Neuronal stem cell (in vitro differentiated cells): ENCODE results near the gene EPAS1.

Experiments used
- DNase-seq: peaks from one replicate; pipeline ENCODE4 v3.0.0-alpha.2; 2013; ENCODE audit warnings: low spot score
- H2AFZ ChIP-seq: one replicate; pipeline ENCODE4 v1.6.1; 2013; ENCODE audit warnings: mild to moderate bottlenecking, low read length, inconsistent platforms
- H2AK5ac ChIP-seq: 2 replicates; pipeline ENCODE4 v1.6.1; 2013; ENCODE audit warnings: low read depth, mild to moderate bottlenecking, inconsistent platforms, low read length, moderate library complexity, mixed read lengths
- H2BK120ac ChIP-seq: 2 replicates; pipeline ENCODE4 v1.6.1; 2013; ENCODE audit warnings: low read depth, mild to moderate bottlenecking, inconsistent platforms, low read length, moderate library complexity, mixed read lengths
- H2BK12ac ChIP-seq: one replicate; pipeline ENCODE4 v1.6.1; 2013; ENCODE audit warnings: low read length, inconsistent platforms
- H2BK15ac ChIP-seq: 2 replicates; pipeline ENCODE4 v1.6.1; 2013; ENCODE audit warnings: mild to moderate bottlenecking, low read length, inconsistent platforms, mixed read lengths
- H2BK5ac ChIP-seq: one replicate; pipeline ENCODE4 v1.6.1; 2013; ENCODE audit warnings: inconsistent platforms, mild to moderate bottlenecking, low read length, moderate library complexity
- H3K14ac ChIP-seq: one replicate; pipeline ENCODE4 v1.6.1; 2013; ENCODE audit warnings: low read length, inconsistent platforms
- H3K18ac ChIP-seq: 2 replicates; pipeline ENCODE4 v1.6.1; 2013; ENCODE audit warnings: low read length, inconsistent platforms
- H3K23ac ChIP-seq: 2 replicates; pipeline ENCODE4 v1.6.1; 2013; ENCODE audit warnings: low read depth, mild to moderate bottlenecking, mixed read lengths, low read length, inconsistent platforms; ENCODE audit not compliant: poor library complexity
- H3K27ac ChIP-seq: replicated peaks from 3 replicates; pipeline ENCODE4 v1.5.1; 2013; ENCODE audit warnings: low read length, inconsistent platforms
- H3K27me3 ChIP-seq, 3 experiments: 2 replicates each; pipeline ENCODE4 v1.6.1; 2013; ENCODE audit warnings: low read length in 3 of 3, mild to moderate bottlenecking in 2 of 3, inconsistent platforms in 1 of 3, low read depth in 1 of 3, mixed read lengths in 1 of 3, moderate library complexity in 1 of 3; ENCODE audit not compliant: control insufficient read depth in 3 of 3, insufficient read depth in 3 of 3
- H3K36me3 ChIP-seq, 2 donors: replicated peaks in 1 of 2; 2 replicates each; pipeline ENCODE4 v1.6.1; 2013; ENCODE audit warnings: low read length in 2 of 2; ENCODE audit not compliant: control insufficient read depth in 2 of 2, insufficient read depth in 2 of 2
- H3K4ac ChIP-seq: 2 replicates; pipeline ENCODE4 v1.6.1; 2013; ENCODE audit warnings: inconsistent platforms, mild to moderate bottlenecking, low read length, moderate library complexity
- H3K4me1 ChIP-seq, 2 donors: 1 replicate in 1 of 2; 2 replicates in 1 of 2; pipeline ENCODE4 v1.6.1; 2013; ENCODE audit warnings: low read length in 2 of 2, low read depth in 1 of 2; ENCODE audit not compliant: control insufficient read depth in 2 of 2, insufficient read depth in 1 of 2
- H3K4me2 ChIP-seq: one replicate; pipeline ENCODE4 v1.6.1; 2013; ENCODE audit warnings: mild to moderate bottlenecking, low read length, inconsistent platforms; ENCODE audit not compliant: insufficient read depth, poor library complexity, severe bottlenecking
- H3K4me3 ChIP-seq, 2 donors: 2 replicates each; pipeline ENCODE4 v1.5.1; 2013; ENCODE audit warnings: low read length in 2 of 2, mild to moderate bottlenecking in 2 of 2, inconsistent platforms in 1 of 2, moderate library complexity in 1 of 2
- H3K79me1 ChIP-seq: one replicate; pipeline ENCODE4 v1.6.1; 2013; ENCODE audit warnings: low read depth, mild to moderate bottlenecking, inconsistent platforms, low read length, moderate library complexity
- H3K9ac ChIP-seq: one replicate; pipeline ENCODE4 v1.6.1; 2013; ENCODE audit warnings: mild to moderate bottlenecking, low read depth, low read length, inconsistent platforms; ENCODE audit not compliant: poor library complexity
- H3K9me3 ChIP-seq, 2 donors: replicated peaks in 1 of 2; 2 replicates each; pipeline versions ENCODE3 to v1.6.1; 2013; ENCODE audit warnings: low read length in 2 of 2, mild to moderate bottlenecking in 2 of 2, inconsistent platforms in 1 of 2, low read depth in 1 of 2, mixed read lengths in 1 of 2, moderate library complexity in 1 of 2; ENCODE audit not compliant: control insufficient read depth in 2 of 2, insufficient read depth in 1 of 2
- H4K8ac ChIP-seq: one replicate; pipeline ENCODE4 v1.6.1; 2013; ENCODE audit warnings: low read depth, mild to moderate bottlenecking, inconsistent platforms, low read length, moderate library complexity
- H4K91ac ChIP-seq: one replicate; pipeline ENCODE4 v1.6.1; 2013; ENCODE audit warnings: low read length, low read depth, mild to moderate bottlenecking, inconsistent platforms; ENCODE audit not compliant: poor library complexity
- WGBS, 2 donors: extraction: QIAGEN DNeasy Blood & Tissue Kit; methylation state at CpG; one replicate each; pipeline ENCODE4 v1.1.7; 2013; ENCODE audit warnings: missing lambda C conversion rate in 2 of 2, mixed read lengths in 1 of 2; ENCODE audit not compliant: insufficient read length in 2 of 2, insufficient replicate concordance in 1 of 2; ENCODE audit errors: extremely low coverage in 2 of 2; 5-methylcytosine and 5-hydroxymethylcytosine counted together

Gene EPAS1

DNA sequence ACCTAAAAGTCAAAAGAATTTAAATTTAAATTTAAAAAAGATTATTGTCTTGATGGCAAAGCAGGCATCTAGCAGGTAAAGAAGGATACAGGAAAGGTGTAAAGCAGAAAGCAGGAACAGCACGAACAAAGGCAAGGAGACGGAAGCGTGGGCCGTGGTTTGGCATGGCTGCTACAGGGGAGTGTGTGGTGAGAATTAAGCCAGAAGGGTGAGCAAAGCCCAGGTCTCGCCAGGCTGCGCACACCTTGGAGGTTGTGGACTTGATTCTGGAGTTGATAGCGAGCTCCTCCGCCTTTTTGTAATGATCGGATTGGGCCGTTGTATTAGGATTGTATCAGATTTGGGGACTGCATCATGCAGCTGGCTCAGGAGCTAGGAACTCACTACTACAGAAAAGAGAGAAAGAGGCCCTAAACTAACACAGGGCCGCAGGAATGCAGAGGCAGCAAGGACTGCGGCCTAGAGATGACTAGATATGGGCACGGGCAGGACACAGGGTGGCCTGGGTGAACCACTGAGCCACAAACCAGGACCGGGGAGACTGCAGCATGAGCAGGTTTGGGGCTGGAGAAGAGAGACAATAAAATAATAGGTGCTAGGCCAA is 110.7 kb downstream of the EPAS1 start:
- Histone ChIP-seq H3K14ac (no peak overlapping the region), H2BK5ac (no peak overlapping the region), H3K9ac (no peak overlapping the region), H3K4ac (no peak overlapping the region), H3K23ac (no peak overlapping the region), H2AFZ (no peak overlapping the region), H2BK120ac (no peak overlapping the region), H3K18ac (no peak overlapping the region), H2BK15ac (no peak overlapping the region), H3K4me3 (peak overlapping the region in 1 of 2 donors; percentile 17), H3K79me1 (no peaks in the 10 kb centered on the region), H3K4me2 (no peak overlapping the region), H3K27ac (no peak overlapping the region), H4K91ac (no peak overlapping the region), H3K27me3 (peaks cover 0 to 25% (median 0%) of the 10 kb centered on the region in 3 experiments), H2BK12ac (no peak overlapping the region), H2AK5ac (no peak overlapping the region), H3K4me1 (peaks cover 0 to 7% of the 10 kb centered on the region in 2 donors), H4K8ac (no peak overlapping the region), H3K36me3 (no peaks in the 10 kb centered on the region), H3K9me3 (no peaks in the 10 kb centered on the region)
- DNase-seq, result no peak
- no CpG with 5 or more reads among the region's 14 CpGs for WGBS, 2 donors

DNA sequence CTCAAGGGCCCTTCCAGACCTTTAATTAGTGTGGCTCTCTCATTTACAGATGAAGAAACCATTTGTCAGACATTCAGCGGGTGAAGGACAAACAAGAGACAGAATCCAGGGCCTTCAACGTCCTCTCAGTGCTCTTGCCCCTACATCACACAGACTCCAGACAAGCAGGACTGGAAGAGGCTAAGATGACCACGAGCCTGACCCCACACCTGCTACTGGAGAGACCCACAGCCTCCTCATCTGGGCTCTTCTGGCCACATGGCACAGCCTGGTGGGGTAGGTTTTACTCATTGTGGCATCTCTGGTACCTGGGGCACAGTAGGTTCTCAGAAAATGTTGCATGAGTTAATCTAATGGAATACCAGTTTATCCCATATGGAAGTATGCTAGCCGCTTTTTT is 112.5 kb downstream of the EPAS1 start:
- H3K36me3 ChIP-seq, result no peaks in the 10 kb centered on the region
- H3K9ac ChIP-seq, result no peak overlapping the region
- no peak overlapping the region for H2AK5ac ChIP-seq
- H3K27ac ChIP-seq, result no peak overlapping the region
- H3K23ac ChIP-seq, result no peak overlapping the region
- no peak overlapping the region for H2BK15ac ChIP-seq
- H3K18ac ChIP-seq, result peak overlapping the region; percentile 38
- H2BK12ac ChIP-seq, result no peak overlapping the region
- H4K91ac ChIP-seq, result no peak overlapping the region
- H3K79me1 ChIP-seq, result no peaks in the 10 kb centered on the region
- no peak overlapping the region for H2BK5ac ChIP-seq
- H3K27me3 ChIP-seq, result peaks cover 0 to 14% (median 0%) of the 10 kb centered on the region in 3 experiments
- peaks cover 0 to 7% of the 10 kb centered on the region in 2 donors for H3K4me1 ChIP-seq
- no peak overlapping the region for H2AFZ ChIP-seq
- no CpG with 5 or more reads among the region's 4 CpGs for WGBS, 2 donors
- no peak overlapping the region for H3K4me3 ChIP-seq
- H2BK120ac ChIP-seq, result no peak overlapping the region
- DNase-seq, result no peak
- H3K14ac ChIP-seq, result no peak overlapping the region
- no peak overlapping the region for H3K4me2 ChIP-seq
- H3K4ac ChIP-seq, result no peak overlapping the region
- H4K8ac ChIP-seq, result no peak overlapping the region
- H3K9me3 ChIP-seq, result no peaks in the 10 kb centered on the region

DNA sequence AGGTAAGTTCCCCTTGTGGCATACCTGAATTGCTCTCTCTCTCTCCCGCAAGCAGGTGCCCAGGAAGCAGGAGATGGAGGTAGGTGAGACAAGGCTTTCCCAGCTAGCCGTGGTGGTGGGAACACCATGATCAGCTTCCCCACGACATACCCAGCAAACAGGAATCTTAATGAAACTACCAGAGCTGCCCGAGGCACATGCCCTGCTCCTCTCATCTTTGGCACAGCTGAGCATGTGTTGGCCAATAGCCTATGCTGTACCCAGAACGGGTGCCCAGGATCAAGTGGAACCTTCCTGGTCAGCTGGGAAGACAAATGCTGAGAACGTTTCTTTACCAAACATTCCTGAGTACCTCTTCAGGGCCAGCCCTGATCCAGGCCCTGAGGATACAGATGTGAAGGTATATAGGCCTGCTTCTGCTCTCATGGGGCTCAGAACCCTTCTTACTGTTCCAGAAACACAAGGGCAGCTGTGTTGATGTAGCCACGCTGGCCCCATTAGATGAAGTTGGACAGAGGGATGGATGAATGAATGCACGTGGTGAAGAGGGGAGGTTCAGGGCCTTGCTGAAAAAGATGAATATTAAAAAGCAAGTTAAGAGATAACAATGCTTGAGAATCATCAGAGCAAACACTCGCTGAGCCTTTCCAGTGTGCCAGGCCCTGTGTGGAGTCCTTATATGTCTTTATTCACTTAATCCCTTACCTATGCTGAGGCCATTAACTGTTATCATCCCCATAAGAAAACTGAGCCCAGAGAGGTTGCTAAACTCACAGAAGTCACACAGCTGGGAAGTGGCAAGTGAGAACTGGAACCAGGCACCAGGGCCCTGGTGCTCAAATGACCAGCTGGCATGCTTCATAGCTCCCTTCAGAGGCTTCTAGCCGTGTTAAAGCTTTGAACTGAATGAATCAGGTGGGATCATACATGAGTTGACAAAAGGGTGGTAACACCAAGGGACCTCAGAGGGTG is 113.4 kb downstream of the EPAS1 start:
- Histone ChIP-seq H3K9me3 (no peaks in the 10 kb centered on the region), H3K36me3 (no peaks in the 10 kb centered on the region), H3K23ac (no peak overlapping the region), H2BK120ac (no peak overlapping the region), H3K4me2 (no peak overlapping the region), H2AFZ (no peak overlapping the region), H3K4me1 (peaks cover 0 to 7% of the 10 kb centered on the region in 2 donors), H2BK12ac (no peak overlapping the region), H3K27me3 (peaks cover 0 to 14% (median 0%) of the 10 kb centered on the region in 3 experiments), H3K79me1 (no peaks in the 10 kb centered on the region), H2AK5ac (no peak overlapping the region), H2BK15ac (no peak overlapping the region), H2BK5ac (no peak overlapping the region), H3K4ac (no peak overlapping the region), H3K4me3 (no peak overlapping the region), H4K91ac (no peak overlapping the region), H3K9ac (no peak overlapping the region), H3K14ac (no peak overlapping the region), H3K18ac (no peak overlapping the region), H4K8ac (no peak overlapping the region), H3K27ac (no peak overlapping the region)
- WGBS, 2 donors, result no CpG with 5 or more reads among the region's 10 CpGs
- DNase-seq, result no peak

DNA sequence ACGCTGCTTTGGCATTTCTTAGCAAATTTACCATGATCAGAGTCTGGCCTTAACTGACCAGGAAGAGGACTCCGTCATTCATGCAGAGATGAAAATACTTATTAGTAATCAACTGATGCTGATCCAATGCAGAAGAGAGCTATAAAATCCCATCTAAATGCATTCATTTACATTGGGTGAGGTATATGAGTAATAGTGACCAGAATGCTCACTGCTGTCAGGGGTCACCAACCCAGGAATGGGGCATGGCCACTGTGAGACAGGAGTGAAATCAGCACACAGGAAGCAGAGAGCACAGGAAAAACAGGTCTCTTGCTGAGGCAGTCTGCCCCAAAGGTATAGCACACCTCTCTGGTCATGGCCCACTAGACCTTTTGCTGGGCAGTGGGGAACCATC is 114.0 kb downstream of the EPAS1 start:
- Histone ChIP-seq H3K36me3 (no peaks in the 10 kb centered on the region), H2BK5ac (no peak overlapping the region), H2AK5ac (no peak overlapping the region), H2BK15ac (no peak overlapping the region), H3K4me1 (peaks cover 0 to 7% of the 10 kb centered on the region in 2 donors), H2AFZ (no peak overlapping the region), H2BK120ac (no peak overlapping the region), H3K18ac (no peak overlapping the region), H3K79me1 (no peaks in the 10 kb centered on the region), H4K8ac (no peak overlapping the region), H3K9ac (no peak overlapping the region), H3K27me3 (peaks cover 0 to 14% (median 0%) of the 10 kb centered on the region in 3 experiments), H3K4me3 (no peak overlapping the region), H3K27ac (no peak overlapping the region), H2BK12ac (no peak overlapping the region), H3K14ac (no peak overlapping the region), H3K9me3 (no peaks in the 10 kb centered on the region), H3K4me2 (no peak overlapping the region), H4K91ac (no peak overlapping the region), H3K4ac (no peak overlapping the region), H3K23ac (no peak overlapping the region)
- DNase-seq, result no peak
- WGBS, 2 donors, result no CpG with 5 or more reads among the region's 2 CpGs
